K562 (cell line): ENCODE measurements around the gene COL16A1. TPM values are rescaled to one million over a fixed set of nuclear protein-coding genes. Genes with fewer than 3 reads are reported as not detected.

Experiments used
- ARHGAP35 ChIP-seq: fragments of 450-650 bp; IDR thresholded peaks from 2 replicates; pipeline ENCODE4 v1.6.1; 2018; ENCODE audit not compliant: partially characterized antibody
- COPS2 ChIP-seq: fragments of 450-650 bp; conservative IDR thresholded peaks from 2 replicates; pipeline ENCODE4 v1.6.1; 2016; ENCODE audit warnings: mild to moderate bottlenecking, moderate library complexity
- HDAC3 ChIP-seq: fragments of 450-650 bp; IDR thresholded peaks from 2 replicates; pipeline ENCODE4 v1.6.1; 2018; ENCODE audit warnings: borderline replicate concordance, mild to moderate bottlenecking, moderate library complexity; ENCODE audit not compliant: partially characterized antibody
- POLR2AphosphoS2 ChIP-seq: IDR thresholded peaks from 2 replicates; pipeline ENCODE4 v1.6.1; 2012; ENCODE audit warnings: low read length, improper control_type of control experiment
- RBM34 ChIP-seq: fragments of 200-400 bp; formaldehyde crosslinking; IDR thresholded peaks from 2 replicates; pipeline ENCODE4 v1.6.1; 2018; ENCODE audit warnings: low read length, borderline replicate concordance; ENCODE audit not compliant: insufficient read depth
- ZBED1 ChIP-seq: IDR thresholded peaks from 2 replicates; pipeline ENCODE4 v1.6.1; 2014
- ZBTB8A ChIP-seq: fragments of 450-650 bp; IDR thresholded peaks from 2 replicates; pipeline ENCODE4 v1.6.1; 2018; ENCODE audit warnings: mild to moderate bottlenecking, moderate library complexity; ENCODE audit not compliant: partially characterized antibody
- ZNF184 ChIP-seq: sonication (generic); formaldehyde crosslinking; IDR thresholded peaks from 2 replicates; pipeline ENCODE4 v1.5.0; 2020; ENCODE audit warnings: missing genetic modification reagents
- polyA plus RNA-seq, 8 experiments: library from polyadenylated mRNA; depleted of rRNA in 4 of 8; stranded (reverse) in 5 of 8; unstranded in 3 of 8; fragments of >200 nt; fragmentation: Nextera tagmentation in 2 of 8; fragmentation: Illumina TruSeq in 1 of 8; extraction: Ambion mirVana in 2 of 8; extraction: Trizol in 1 of 8; gene quantifications; 2 replicates each; pipeline versions ENCODE4 v1.2.1 to v1.2.3, GENCODE V29; 2011 to 2014; ENCODE audit warnings: inconsistent platforms in 1 of 8, missing spikeins in 1 of 8
- total RNA-seq, 7 experiments: library from RNA; depleted of rRNA in 6 of 7; stranded (reverse); fragments of >200 nt in 6 of 7; fragmentation: Illumina TruSeq in 2 of 7; extraction: Trizol in 2 of 7; gene quantifications; 2 replicates each; pipeline versions ENCODE4 v1.2.1 to v1.2.3, GENCODE V29; 2011 to 2021; ENCODE audit warnings: low replicate concordance in 1 of 7
- TF ChIP-seq, protein P1 (sequence below): sonication (generic); formaldehyde crosslinking; IDR thresholded peaks from 2 replicates; pipeline ENCODE4 v1.8.0; 2022; ENCODE audit warnings: mild to moderate bottlenecking, missing genetic modification reagents
- TF ChIP-seq, protein P2 (sequence below): fragments of 250-450 bp; sonication (Bioruptor Pico); IDR thresholded peaks from 2 replicates; pipeline ENCODE4 v1.4.0; 2020
- TF ChIP-seq, protein P3 (sequence below): sonication (generic); formaldehyde crosslinking; IDR thresholded peaks from 2 replicates; pipeline ENCODE4 v1.8.0; 2022; ENCODE audit warnings: mild to moderate bottlenecking, missing genetic modification reagents
- TF ChIP-seq, protein P4 (sequence below): fragments of 250-450 bp; sonication (Bioruptor Pico); IDR thresholded peaks from 2 replicates; pipeline ENCODE4 v1.5.0; 2020; ENCODE audit warnings: mild to moderate bottlenecking

COL16A1 gene
- total and polyA plus RNA-seq, 9 of the 15 experiments (the other 6 are each of a cell fraction or from before 2014, with no cell fraction given) = 0.11 to 0.60 (median 0.11) TPM; not detected in 6

DNA sequence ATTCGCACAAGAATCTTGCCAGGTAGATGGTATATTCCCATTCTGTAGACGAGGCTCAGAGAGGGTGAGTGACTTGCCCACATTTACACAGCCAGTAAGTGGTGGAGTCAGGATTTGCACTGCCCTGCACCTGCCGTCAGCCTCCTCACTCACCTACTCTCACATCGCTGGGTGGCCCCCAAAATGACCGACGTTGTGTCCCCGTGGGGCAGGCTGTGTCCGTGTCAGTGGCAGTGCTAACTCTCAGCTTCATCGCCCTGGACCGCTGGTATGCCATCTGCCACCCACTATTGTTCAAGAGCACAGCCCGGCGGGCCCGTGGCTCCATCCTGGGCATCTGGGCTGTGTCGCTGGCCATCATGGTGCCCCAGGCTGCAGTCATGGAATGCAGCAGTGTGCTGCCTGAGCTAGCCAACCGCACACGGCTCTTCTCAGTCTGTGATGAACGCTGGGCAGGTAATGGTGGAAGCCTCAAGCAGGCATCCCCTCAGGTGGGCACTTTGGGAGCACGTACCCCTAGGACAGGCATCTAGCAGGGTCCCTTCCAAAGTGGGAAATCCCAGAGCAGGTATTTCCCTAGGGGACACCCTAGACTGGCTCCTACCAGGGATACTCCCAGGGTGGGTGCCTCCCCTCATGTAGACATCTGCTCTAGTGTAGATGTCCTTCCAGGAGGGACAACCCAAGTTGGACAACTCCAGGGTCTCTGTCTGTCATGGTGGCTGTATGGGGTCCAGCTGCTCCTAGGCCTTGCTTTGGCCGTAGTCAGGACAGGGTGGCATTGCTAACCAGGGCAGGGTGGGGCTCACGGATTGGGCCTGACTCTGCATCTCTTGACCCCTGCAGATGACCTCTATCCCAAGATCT, 83.0 kb downstream of the COL16A1 start (continued):
- TF ChIP-seq, protein P1, sequence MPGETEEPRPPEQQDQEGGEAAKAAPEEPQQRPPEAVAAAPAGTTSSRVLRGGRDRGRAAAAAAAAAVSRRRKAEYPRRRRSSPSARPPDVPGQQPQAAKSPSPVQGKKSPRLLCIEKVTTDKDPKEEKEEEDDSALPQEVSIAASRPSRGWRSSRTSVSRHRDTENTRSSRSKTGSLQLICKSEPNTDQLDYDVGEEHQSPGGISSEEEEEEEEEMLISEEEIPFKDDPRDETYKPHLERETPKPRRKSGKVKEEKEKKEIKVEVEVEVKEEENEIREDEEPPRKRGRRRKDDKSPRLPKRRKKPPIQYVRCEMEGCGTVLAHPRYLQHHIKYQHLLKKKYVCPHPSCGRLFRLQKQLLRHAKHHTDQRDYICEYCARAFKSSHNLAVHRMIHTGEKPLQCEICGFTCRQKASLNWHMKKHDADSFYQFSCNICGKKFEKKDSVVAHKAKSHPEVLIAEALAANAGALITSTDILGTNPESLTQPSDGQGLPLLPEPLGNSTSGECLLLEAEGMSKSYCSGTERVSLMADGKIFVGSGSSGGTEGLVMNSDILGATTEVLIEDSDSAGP (CRISPR knock-in tag) = no peak
- no peak for TF ChIP-seq ZBED1
- TF ChIP-seq, protein P2, sequence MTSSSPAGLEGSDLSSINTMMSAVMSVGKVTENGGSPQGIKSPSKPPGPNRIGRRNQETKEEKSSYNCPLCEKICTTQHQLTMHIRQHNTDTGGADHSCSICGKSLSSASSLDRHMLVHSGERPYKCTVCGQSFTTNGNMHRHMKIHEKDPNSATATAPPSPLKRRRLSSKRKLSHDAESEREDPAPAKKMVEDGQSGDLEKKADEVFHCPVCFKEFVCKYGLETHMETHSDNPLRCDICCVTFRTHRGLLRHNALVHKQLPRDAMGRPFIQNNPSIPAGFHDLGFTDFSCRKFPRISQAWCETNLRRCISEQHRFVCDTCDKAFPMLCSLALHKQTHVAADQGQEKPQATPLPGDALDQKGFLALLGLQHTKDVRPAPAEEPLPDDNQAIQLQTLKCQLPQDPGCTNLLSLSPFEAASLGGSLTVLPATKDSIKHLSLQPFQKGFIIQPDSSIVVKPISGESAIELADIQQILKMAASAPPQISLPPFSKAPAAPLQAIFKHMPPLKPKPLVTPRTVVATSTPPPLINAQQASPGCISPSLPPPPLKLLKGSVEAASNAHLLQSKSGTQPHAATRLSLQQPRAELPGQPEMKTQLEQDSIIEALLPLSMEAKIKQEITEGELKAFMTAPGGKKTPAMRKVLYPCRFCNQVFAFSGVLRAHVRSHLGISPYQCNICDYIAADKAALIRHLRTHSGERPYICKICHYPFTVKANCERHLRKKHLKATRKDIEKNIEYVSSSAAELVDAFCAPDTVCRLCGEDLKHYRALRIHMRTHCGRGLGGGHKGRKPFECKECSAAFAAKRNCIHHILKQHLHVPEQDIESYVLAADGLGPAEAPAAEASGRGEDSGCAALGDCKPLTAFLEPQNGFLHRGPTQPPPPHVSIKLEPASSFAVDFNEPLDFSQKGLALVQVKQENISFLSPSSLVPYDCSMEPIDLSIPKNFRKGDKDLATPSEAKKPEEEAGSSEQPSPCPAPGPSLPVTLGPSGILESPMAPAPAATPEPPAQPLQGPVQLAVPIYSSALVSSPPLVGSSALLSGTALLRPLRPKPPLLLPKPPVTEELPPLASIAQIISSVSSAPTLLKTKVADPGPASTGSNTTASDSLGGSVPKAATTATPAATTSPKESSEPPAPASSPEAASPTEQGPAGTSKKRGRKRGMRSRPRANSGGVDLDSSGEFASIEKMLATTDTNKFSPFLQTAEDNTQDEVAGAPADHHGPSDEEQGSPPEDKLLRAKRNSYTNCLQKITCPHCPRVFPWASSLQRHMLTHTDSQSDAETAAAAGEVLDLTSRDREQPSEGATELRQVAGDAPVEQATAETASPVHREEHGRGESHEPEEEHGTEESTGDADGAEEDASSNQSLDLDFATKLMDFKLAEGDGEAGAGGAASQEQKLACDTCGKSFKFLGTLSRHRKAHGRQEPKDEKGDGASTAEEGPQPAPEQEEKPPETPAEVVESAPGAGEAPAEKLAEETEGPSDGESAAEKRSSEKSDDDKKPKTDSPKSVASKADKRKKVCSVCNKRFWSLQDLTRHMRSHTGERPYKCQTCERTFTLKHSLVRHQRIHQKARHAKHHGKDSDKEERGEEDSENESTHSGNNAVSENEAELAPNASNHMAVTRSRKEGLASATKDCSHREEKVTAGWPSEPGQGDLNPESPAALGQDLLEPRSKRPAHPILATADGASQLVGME (CRISPR knock-in tag) = no peak
- no peak for TF ChIP-seq RBM34
- no peak for TF ChIP-seq HDAC3
- no peak for TF ChIP-seq COPS2
- no peak for TF ChIP-seq ARHGAP35
- TF ChIP-seq, protein P3, sequence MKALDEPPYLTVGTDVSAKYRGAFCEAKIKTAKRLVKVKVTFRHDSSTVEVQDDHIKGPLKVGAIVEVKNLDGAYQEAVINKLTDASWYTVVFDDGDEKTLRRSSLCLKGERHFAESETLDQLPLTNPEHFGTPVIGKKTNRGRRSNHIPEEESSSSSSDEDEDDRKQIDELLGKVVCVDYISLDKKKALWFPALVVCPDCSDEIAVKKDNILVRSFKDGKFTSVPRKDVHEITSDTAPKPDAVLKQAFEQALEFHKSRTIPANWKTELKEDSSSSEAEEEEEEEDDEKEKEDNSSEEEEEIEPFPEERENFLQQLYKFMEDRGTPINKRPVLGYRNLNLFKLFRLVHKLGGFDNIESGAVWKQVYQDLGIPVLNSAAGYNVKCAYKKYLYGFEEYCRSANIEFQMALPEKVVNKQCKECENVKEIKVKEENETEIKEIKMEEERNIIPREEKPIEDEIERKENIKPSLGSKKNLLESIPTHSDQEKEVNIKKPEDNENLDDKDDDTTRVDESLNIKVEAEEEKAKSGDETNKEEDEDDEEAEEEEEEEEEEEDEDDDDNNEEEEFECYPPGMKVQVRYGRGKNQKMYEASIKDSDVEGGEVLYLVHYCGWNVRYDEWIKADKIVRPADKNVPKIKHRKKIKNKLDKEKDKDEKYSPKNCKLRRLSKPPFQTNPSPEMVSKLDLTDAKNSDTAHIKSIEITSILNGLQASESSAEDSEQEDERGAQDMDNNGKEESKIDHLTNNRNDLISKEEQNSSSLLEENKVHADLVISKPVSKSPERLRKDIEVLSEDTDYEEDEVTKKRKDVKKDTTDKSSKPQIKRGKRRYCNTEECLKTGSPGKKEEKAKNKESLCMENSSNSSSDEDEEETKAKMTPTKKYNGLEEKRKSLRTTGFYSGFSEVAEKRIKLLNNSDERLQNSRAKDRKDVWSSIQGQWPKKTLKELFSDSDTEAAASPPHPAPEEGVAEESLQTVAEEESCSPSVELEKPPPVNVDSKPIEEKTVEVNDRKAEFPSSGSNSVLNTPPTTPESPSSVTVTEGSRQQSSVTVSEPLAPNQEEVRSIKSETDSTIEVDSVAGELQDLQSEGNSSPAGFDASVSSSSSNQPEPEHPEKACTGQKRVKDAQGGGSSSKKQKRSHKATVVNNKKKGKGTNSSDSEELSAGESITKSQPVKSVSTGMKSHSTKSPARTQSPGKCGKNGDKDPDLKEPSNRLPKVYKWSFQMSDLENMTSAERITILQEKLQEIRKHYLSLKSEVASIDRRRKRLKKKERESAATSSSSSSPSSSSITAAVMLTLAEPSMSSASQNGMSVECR (CRISPR knock-in tag) = no peak
- no peak for TF ChIP-seq POLR2AphosphoS2
- no peak for TF ChIP-seq ZBTB8A
- no peak for TF ChIP-seq ZNF184 (CRISPR knock-in tag)
- TF ChIP-seq, protein P4, sequence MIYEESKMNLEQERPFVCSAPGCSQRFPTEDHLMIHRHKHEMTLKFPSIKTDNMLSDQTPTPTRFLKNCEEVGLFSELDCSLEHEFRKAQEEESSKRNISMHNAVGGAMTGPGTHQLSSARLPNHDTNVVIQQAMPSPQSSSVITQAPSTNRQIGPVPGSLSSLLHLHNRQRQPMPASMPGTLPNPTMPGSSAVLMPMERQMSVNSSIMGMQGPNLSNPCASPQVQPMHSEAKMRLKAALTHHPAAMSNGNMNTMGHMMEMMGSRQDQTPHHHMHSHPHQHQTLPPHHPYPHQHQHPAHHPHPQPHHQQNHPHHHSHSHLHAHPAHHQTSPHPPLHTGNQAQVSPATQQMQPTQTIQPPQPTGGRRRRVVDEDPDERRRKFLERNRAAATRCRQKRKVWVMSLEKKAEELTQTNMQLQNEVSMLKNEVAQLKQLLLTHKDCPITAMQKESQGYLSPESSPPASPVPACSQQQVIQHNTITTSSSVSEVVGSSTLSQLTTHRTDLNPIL = no peak
